GM23248 (cell line): Measurements from ENCODE around the gene ACOT7. TPM values are rescaled to one million over a fixed set of nuclear protein-coding genes. Genes with fewer than 3 reads are reported as not detected.
"Not testable (repeated sequence)": the region's sequence is repeated elsewhere in the genome, so short reads cannot be mapped to it uniquely, and the experiment has no call there.

ENCODE experiments used
- DNase-seq: peaks from one replicate; pipeline ENCODE4 v3.0.0-alpha.2; 2015
- H2AFZ ChIP-seq: fragments of 200-600 bp; sonication (generic); 2 replicates; pipeline ENCODE4 v1.6.1; 2016; ENCODE audit warnings: antibody characterized with exemption
- H3F3A ChIP-seq: fragments of 200-600 bp; sonication (generic); 2 replicates; pipeline ENCODE4 v1.6.1; 2016; ENCODE audit warnings: mild to moderate bottlenecking, antibody characterized with exemption, mixed run types; ENCODE audit not compliant: insufficient read depth
- H3K27ac ChIP-seq: fragments of 200-600 bp; sonication (generic); 2 replicates; pipeline ENCODE4 v1.5.1; 2016; ENCODE audit warnings: mild to moderate bottlenecking
- H3K27me3 ChIP-seq: fragments of 200-600 bp; sonication (generic); replicated peaks from 2 replicates; pipeline ENCODE4 v1.6.1; 2016; ENCODE audit warnings: mild to moderate bottlenecking; ENCODE audit not compliant: insufficient read depth
- H3K36me3 ChIP-seq: fragments of 200-600 bp; sonication (generic); 2 replicates; pipeline ENCODE4 v1.6.1; 2016; ENCODE audit warnings: low read depth, mild to moderate bottlenecking
- H3K4me1 ChIP-seq: fragments of 200-600 bp; sonication (generic); 2 replicates; pipeline ENCODE4 v1.6.1; 2016; ENCODE audit warnings: mild to moderate bottlenecking; ENCODE audit not compliant: insufficient read depth
- H3K4me2 ChIP-seq: fragments of 200-600 bp; sonication (generic); one replicate; pipeline ENCODE4 v1.6.1; 2016; ENCODE audit warnings: mild to moderate bottlenecking; ENCODE audit not compliant: unreplicated experiment
- H3K4me3 ChIP-seq: fragments of 200-600 bp; sonication (generic); 2 replicates; pipeline ENCODE4 v1.5.1; 2016; ENCODE audit warnings: mild to moderate bottlenecking
- H3K79me2 ChIP-seq: fragments of 200-600 bp; sonication (generic); 2 replicates; pipeline ENCODE4 v1.6.1; 2016; ENCODE audit warnings: mild to moderate bottlenecking; ENCODE audit not compliant: insufficient read depth
- H3K9ac ChIP-seq: fragments of 200-600 bp; sonication (generic); 2 replicates; pipeline ENCODE4 v1.6.1; 2016; ENCODE audit warnings: mild to moderate bottlenecking
- H3K9me2 ChIP-seq: fragments of 200-600 bp; sonication (generic); 2 replicates; pipeline ENCODE4 v1.6.1; 2016; ENCODE audit warnings: mixed run types, mild to moderate bottlenecking, moderate library complexity; ENCODE audit not compliant: insufficient read depth
- H3K9me3 ChIP-seq: fragments of 200-600 bp; sonication (generic); one replicate; pipeline ENCODE4 v1.6.1; 2017; ENCODE audit warnings: low read depth
- H4K20me1 ChIP-seq: fragments of 200-600 bp; sonication (generic); 2 replicates; pipeline ENCODE4 v1.6.0; 2016; ENCODE audit not compliant: insufficient read depth
- EZH2 ChIP-seq: fragments of 200-600 bp; sonication (generic); IDR thresholded peaks from 2 replicates; pipeline ENCODE4 v1.6.1; 2018; ENCODE audit warnings: antibody characterized with exemption, mild to moderate bottlenecking; ENCODE audit not compliant: insufficient read depth, poor library complexity, severe bottlenecking
- EZH2phosphoT487 ChIP-seq: fragments of 200-600 bp; sonication (generic); IDR thresholded peaks from 2 replicates; pipeline ENCODE4 v1.6.1; 2018; ENCODE audit warnings: antibody characterized with exemption, moderate library complexity, mild to moderate bottlenecking, low read depth; ENCODE audit not compliant: insufficient read depth
- WGBS, 2 experiments: methylation state at CpG; one replicate each; pipeline ENCODE4 v1.1.6; 2015 to 2017; ENCODE audit warnings: low lambda C conversion rate in 2 of 2, low coverage in 1 of 2; ENCODE audit errors: missing lambda C conversion rate in 2 of 2; 5-methylcytosine and 5-hydroxymethylcytosine counted together
- in situ Hi-C: fragments of 300-500 bp; cut with MboI; formaldehyde crosslinking; loops from 2 replicates; pipeline ENCODE4 v1.15.0; 2020
- polyA plus RNA-seq: library from polyadenylated mRNA; unstranded; fragments of >200 nt; fragmentation: Nextera tagmentation; extraction: Ambion mirVana; gene quantifications from 2 replicates; pipeline ENCODE4 v1.2.1, GENCODE V29; 2016
- total RNA-seq: library from RNA; depleted of rRNA; stranded (reverse); fragments of >200 nt; shearing (Covaris generic); gene quantifications from 2 replicates; pipeline ENCODE4 v1.2.3, GENCODE V29; 2014

Gene ACOT7
- total and polyA plus RNA-seq, 2 experiments from 2014 or later, result 25.7 to 74.7 TPM

- Histone ChIP-seq H3K36me3 (no peaks in the 10 kb centered on the region), H3K27ac (no peak overlapping the region), H4K20me1 (no peaks in the 10 kb centered on the region), H3K4me3 (no peak overlapping the region), H2AFZ (no peak overlapping the region), H3K4me2 (no peak overlapping the region), H3K9me2 (no peaks in the 10 kb centered on the region), H3K4me1 (no peaks in the 10 kb centered on the region), H3K9me3 (no peaks in the 10 kb centered on the region), H3F3A (no peaks in the 10 kb centered on the region), H3K79me2 (no peaks in the 10 kb centered on the region), H3K9ac (no peak overlapping the region), H3K27me3 (peaks cover 13% of the 10 kb centered on the region)
- in situ Hi-C loops, result no loop called here
- 0% methylated on average over 4 to 5 of the region's 5 CpGs for WGBS, 2 experiments
- TF ChIP-seq EZH2phosphoT487, result no peak
- TF ChIP-seq EZH2, result no peak
- DNase-seq, result peak; percentile 53
Measured at GRCh38 chr1:6438047-6438525, 44.5 kb upstream of the ACOT7 start.

- H3F3A ChIP-seq, H3K4me3 ChIP-seq, H3K4me2 ChIP-seq, H3K4me1 ChIP-seq, H3K27ac ChIP-seq, H3K9ac ChIP-seq, H3K9me3 ChIP-seq, H2AFZ ChIP-seq, in situ Hi-C loops, H3K79me2 ChIP-seq, H3K36me3 ChIP-seq, H3K9me2 ChIP-seq, H4K20me1 ChIP-seq: not testable (repeated sequence)
- peak; percentile 42 for DNase-seq
- WGBS, 2 experiments, result 32 to 36% methylated on average over 22 of the region's 22 CpGs
- peaks cover 12% of the 10 kb centered on the region for H3K27me3 ChIP-seq
Measured at GRCh38 chr1:6437012-6437700, 43.6 kb upstream of the ACOT7 start.

GRCh38 chr1:6436277-6436676 lies 42.7 kb upstream of the ACOT7 start:
- H4K20me1 ChIP-seq, H3K4me3 ChIP-seq, in situ Hi-C loops, H3K4me1 ChIP-seq, H3K27ac ChIP-seq, H3K27me3 ChIP-seq, H3K9me2 ChIP-seq, DNase-seq, H3F3A ChIP-seq, H3K4me2 ChIP-seq, H3K9me3 ChIP-seq, H2AFZ ChIP-seq, H3K79me2 ChIP-seq, H3K9ac ChIP-seq, H3K36me3 ChIP-seq: not testable (repeated sequence)
- WGBS, 2 experiments, result 39 to 42% methylated on average over 3 of the region's 3 CpGs

- no peaks in the 10 kb centered on the region for H3K36me3 ChIP-seq
- no peaks in the 10 kb centered on the region for H3K79me2 ChIP-seq
- H3F3A ChIP-seq, result no peaks in the 10 kb centered on the region
- DNase-seq, result no peak
- H3K4me1 ChIP-seq, result no peaks in the 10 kb centered on the region
- in situ Hi-C loops, result no loop called here
- H3K27ac ChIP-seq, result no peak overlapping the region
- no peak overlapping the region for H3K4me2 ChIP-seq
- no peak overlapping the region for H2AFZ ChIP-seq
- H3K4me3 ChIP-seq, result no peak overlapping the region
- no peak overlapping the region for H3K9ac ChIP-seq
- no peaks in the 10 kb centered on the region for H4K20me1 ChIP-seq
- no peaks in the 10 kb centered on the region for H3K9me2 ChIP-seq
- no peaks in the 10 kb centered on the region for H3K9me3 ChIP-seq
- TF ChIP-seq EZH2 (no peak), EZH2phosphoT487 (no peak)
- 73 to 80% methylated on average over 3 of the region's 3 CpGs for WGBS, 2 experiments
- H3K27me3 ChIP-seq, result peaks cover 7% of the 10 kb centered on the region; the same call in 1 of the 2 replicates
Measured at GRCh38 chr1:6435547-6435946, 42.0 kb upstream of the ACOT7 start.

GRCh38 chr1:6435129-6435528 lies 41.6 kb upstream of the ACOT7 start:
- no peaks in the 10 kb centered on the region for H3K9me3 ChIP-seq
- no peak overlapping the region for H3K4me2 ChIP-seq
- H3K9me2 ChIP-seq, result no peaks in the 10 kb centered on the region
- no peak overlapping the region for H2AFZ ChIP-seq
- no peaks in the 10 kb centered on the region for H3K79me2 ChIP-seq
- no peak overlapping the region for H3K27ac ChIP-seq
- H3K4me3 ChIP-seq, result no peak overlapping the region
- H4K20me1 ChIP-seq, result no peaks in the 10 kb centered on the region
- WGBS, 2 experiments, result 86 to 89% methylated on average over 15 of the region's 15 CpGs
- H3K9ac ChIP-seq, result no peak overlapping the region
- in situ Hi-C loops, result no loop called here
- no peak for DNase-seq
- H3K4me1 ChIP-seq, result no peaks in the 10 kb centered on the region
- no peaks in the 10 kb centered on the region for H3F3A ChIP-seq
- peaks cover 11% of the 10 kb centered on the region; the same call in 1 of the 2 replicates for H3K27me3 ChIP-seq
- TF ChIP-seq EZH2 (no peak), EZH2phosphoT487 (no peak)
- no peaks in the 10 kb centered on the region for H3K36me3 ChIP-seq
